Activated naive CD8-positive, alpha-beta T cell treated with anti-CD3 and anti-CD28 coated beads for 36 hours (primary cell): ENCODE data around the gene TSPYL1. TPM values are rescaled to one million over a fixed set of nuclear protein-coding genes. Genes with fewer than 3 reads are reported as not detected.
A peak's percentile ranks its signal among the peaks of the same experiment; 100 is the strongest.

ENCODE experiments used
- DNase-seq: peaks from one replicate; pipeline ENCODE4 v3.0.0; 2021
- H3K27ac Mint-ChIP-seq: one replicate; pipeline ENCODE4 v1.8.0; 2022; ENCODE audit warnings: mild to moderate bottlenecking, moderate library complexity, mixed read lengths
- H3K27me3 Mint-ChIP-seq: one replicate; pipeline ENCODE4 v1.8.0; 2022; ENCODE audit warnings: mild to moderate bottlenecking, mixed read lengths
- H3K36me3 Mint-ChIP-seq: one replicate; pipeline ENCODE4 v1.8.0; 2021; ENCODE audit warnings: mild to moderate bottlenecking, mixed read lengths
- H3K4me1 Mint-ChIP-seq: one replicate; pipeline ENCODE4 v1.8.0; 2021; ENCODE audit warnings: mixed read lengths
- H3K4me3 Mint-ChIP-seq: one replicate; pipeline ENCODE4 v1.8.0; 2022; ENCODE audit warnings: mild to moderate bottlenecking, moderate library complexity, mixed read lengths
- H3K9me3 Mint-ChIP-seq: one replicate; pipeline ENCODE4 v1.8.0; 2022; ENCODE audit warnings: mixed read lengths
- total RNA-seq, 2 experiments: library from RNA; stranded (reverse); gene quantifications; one replicate each; pipeline ENCODE4 v1.2.3, GENCODE V29; 2021

TSPYL1 gene
- total RNA-seq, 2 experiments from 2014 or later = 45.4 to 46.0 TPM

- H3K27ac Mint-ChIP-seq = no peak overlapping the region
- peaks cover 12% of the 10 kb centered on the region for H3K4me1 Mint-ChIP-seq
- DNase-seq = no peak
- H3K36me3 Mint-ChIP-seq = peaks cover 15% of the 10 kb centered on the region
- H3K9me3 Mint-ChIP-seq = no peaks in the 10 kb centered on the region
- no peaks in the 10 kb centered on the region for H3K27me3 Mint-ChIP-seq
- no peak overlapping the region for H3K4me3 Mint-ChIP-seq
These were observed 3.5 kb upstream of the TSPYL1 start for GRCh38 chr6:116283191-116283590.

- Mint-ChIP-seq H3K9me3 (no peaks in the 10 kb centered on the region), H3K4me3 (no peak overlapping the region), H3K27me3 (no peaks in the 10 kb centered on the region), H3K4me1 (peaks cover 17% of the 10 kb centered on the region), H3K36me3 (peaks cover 20% of the 10 kb centered on the region), H3K27ac (no peak overlapping the region)
- DNase-seq = no peak
These were observed 3.0 kb upstream of the TSPYL1 start for GRCh38 chr6:116282698-116283097.

- H3K4me3 Mint-ChIP-seq = peak overlapping the region; percentile 8
- no peaks in the 10 kb centered on the region for H3K9me3 Mint-ChIP-seq
- peaks cover 27% of the 10 kb centered on the region for H3K4me1 Mint-ChIP-seq
- H3K27me3 Mint-ChIP-seq = no peaks in the 10 kb centered on the region
- H3K36me3 Mint-ChIP-seq = peaks cover 35% of the 10 kb centered on the region
- peak overlapping the region; percentile 97 for H3K27ac Mint-ChIP-seq
- DNase-seq = no peak
These were observed 1.2 kb upstream of the TSPYL1 start for GRCh38 chr6:116280933-116281316.

- no peaks in the 10 kb centered on the region for H3K27me3 Mint-ChIP-seq
- DNase-seq = no peak
- H3K36me3 Mint-ChIP-seq = peaks cover 39% of the 10 kb centered on the region
- no peaks in the 10 kb centered on the region for H3K9me3 Mint-ChIP-seq
- peak overlapping the region; percentile 100 for H3K4me3 Mint-ChIP-seq
- peaks cover 33% of the 10 kb centered on the region for H3K4me1 Mint-ChIP-seq
- H3K27ac Mint-ChIP-seq = peak overlapping the region; percentile 97
These were observed 617 bp upstream of the TSPYL1 start for GRCh38 chr6:116280161-116280932.

GRCh38 chr6:116278854-116279231, 887 bp downstream of the TSPYL1 start:
- DNase-seq = peak; percentile 32
- H3K4me1 Mint-ChIP-seq = peaks cover 41% of the 10 kb centered on the region
- H3K4me3 Mint-ChIP-seq = peak overlapping the region; percentile 100

GRCh38 chr6:116278481-116278829, 1.3 kb downstream of the TSPYL1 start:
- Mint-ChIP-seq H3K27ac (peak overlapping the region; percentile 97), H3K4me1 (peaks cover 41% of the 10 kb centered on the region), H3K9me3 (no peaks in the 10 kb centered on the region), H3K36me3 (peaks cover 45% of the 10 kb centered on the region), H3K4me3 (peak overlapping the region; percentile 100), H3K27me3 (no peaks in the 10 kb centered on the region)
- no peak for DNase-seq

More at GRCh38 chr6:116278854-116279231, 887 bp downstream of the TSPYL1 start:
- H3K36me3 Mint-ChIP-seq = peaks cover 45% of the 10 kb centered on the region
- H3K27me3 Mint-ChIP-seq = no peaks in the 10 kb centered on the region
- no peaks in the 10 kb centered on the region for H3K9me3 Mint-ChIP-seq
- H3K27ac Mint-ChIP-seq = peak overlapping the region; percentile 97

GRCh38 chr6:116277124-116277523, 2.6 kb downstream of the TSPYL1 start:
- no peaks in the 10 kb centered on the region for H3K27me3 Mint-ChIP-seq
- peak overlapping the region; percentile 97 for H3K27ac Mint-ChIP-seq
- peaks cover 51% of the 10 kb centered on the region for H3K36me3 Mint-ChIP-seq
- peaks cover 51% of the 10 kb centered on the region for H3K4me1 Mint-ChIP-seq
- no peak for DNase-seq
- H3K4me3 Mint-ChIP-seq = peak overlapping the region; percentile 100
- H3K9me3 Mint-ChIP-seq = no peaks in the 10 kb centered on the region

- H3K27me3 Mint-ChIP-seq = no peaks in the 10 kb centered on the region
- H3K36me3 Mint-ChIP-seq = peaks cover 25% of the 10 kb centered on the region
- H3K27ac Mint-ChIP-seq = no peak overlapping the region
- no peak overlapping the region for H3K4me3 Mint-ChIP-seq
- DNase-seq = no peak
- H3K4me1 Mint-ChIP-seq = peaks cover 34% of the 10 kb centered on the region
- no peaks in the 10 kb centered on the region for H3K9me3 Mint-ChIP-seq
These were observed 8.5 kb downstream of the TSPYL1 start for GRCh38 chr6:116271149-116271708.

- H3K27me3 Mint-ChIP-seq = no peaks in the 10 kb centered on the region
- H3K27ac Mint-ChIP-seq = peak overlapping the region; percentile 8
- H3K4me3 Mint-ChIP-seq = no peak overlapping the region
- H3K9me3 Mint-ChIP-seq = peaks cover 6% of the 10 kb centered on the region
- H3K4me1 Mint-ChIP-seq = peaks cover 25% of the 10 kb centered on the region
- H3K36me3 Mint-ChIP-seq = peaks cover 27% of the 10 kb centered on the region
- no peak for DNase-seq
These were observed 11.0 kb downstream of the TSPYL1 start for GRCh38 chr6:116268589-116269293.

- Mint-ChIP-seq H3K4me3 (no peak overlapping the region), H3K27ac (peak overlapping the region; percentile 8), H3K36me3 (peaks cover 32% of the 10 kb centered on the region), H3K4me1 (peaks cover 26% of the 10 kb centered on the region), H3K9me3 (peaks cover 11% of the 10 kb centered on the region), H3K27me3 (no peaks in the 10 kb centered on the region)
- DNase-seq = no peak
These were observed 11.7 kb downstream of the TSPYL1 start for GRCh38 chr6:116267836-116268588.

GRCh38 chr6:116266803-116267202, 12.9 kb downstream of the TSPYL1 start:
- no peaks in the 10 kb centered on the region for H3K27me3 Mint-ChIP-seq
- H3K36me3 Mint-ChIP-seq = peaks cover 38% of the 10 kb centered on the region
- H3K27ac Mint-ChIP-seq = no peak overlapping the region
- peaks cover 13% of the 10 kb centered on the region for H3K9me3 Mint-ChIP-seq
- peaks cover 17% of the 10 kb centered on the region for H3K4me1 Mint-ChIP-seq
- DNase-seq = no peak
- H3K4me3 Mint-ChIP-seq = no peak overlapping the region

GRCh38 chr6:116265041-116265829, 14.5 kb downstream of the TSPYL1 start:
- DNase-seq = no peak
- H3K4me1 Mint-ChIP-seq = peaks cover 21% of the 10 kb centered on the region
- H3K27ac Mint-ChIP-seq = no peak overlapping the region

GRCh38 chr6:116263353-116263752, 16.4 kb downstream of the TSPYL1 start:
- Mint-ChIP-seq H3K4me3 (no peak overlapping the region), H3K27me3 (no peaks in the 10 kb centered on the region), H3K9me3 (peaks cover 13% of the 10 kb centered on the region), H3K27ac (no peak overlapping the region), H3K4me1 (peaks cover 20% of the 10 kb centered on the region), H3K36me3 (peaks cover 59% of the 10 kb centered on the region)
- no peak for DNase-seq

More at GRCh38 chr6:116265041-116265829, 14.5 kb downstream of the TSPYL1 start:
- Mint-ChIP-seq H3K27me3 (no peaks in the 10 kb centered on the region), H3K4me3 (no peak overlapping the region), H3K9me3 (peaks cover 13% of the 10 kb centered on the region), H3K36me3 (peaks cover 50% of the 10 kb centered on the region)

- Mint-ChIP-seq H3K36me3 (peaks cover 39% of the 10 kb centered on the region), H3K27ac (no peak overlapping the region), H3K4me1 (peaks cover 14% of the 10 kb centered on the region), H3K27me3 (no peaks in the 10 kb centered on the region), H3K4me3 (no peak overlapping the region), H3K9me3 (peaks cover 5% of the 10 kb centered on the region)
- no peak for DNase-seq
These were observed 21.2 kb downstream of the TSPYL1 start for GRCh38 chr6:116258520-116258919.
